Activated naive CD4-positive, alpha-beta T cell treated with anti-CD3 and anti-CD28 coated beads for 36 hours (primary cell): Measurements from ENCODE around the gene TRIM2. TPM values are rescaled to one million over a fixed set of nuclear protein-coding genes. Genes with fewer than 3 reads are reported as not detected.

Experiments used
- CTCF ChIA-PET: fragments of 350-600 bp; sonication (Branson Sonifier 250); formaldehyde crosslinking; loops from one replicate; lab custom pipeline; 2021; ENCODE audit warnings: antibody characterized with exemption; lab: Charles Lee
- DNase-seq: peaks from one replicate; pipeline ENCODE4 v3.0.0-alpha.2; 2020
- H3K27ac Mint-ChIP-seq: one replicate; pipeline ENCODE4 v1.8.0; 2021; ENCODE audit warnings: mild to moderate bottlenecking, mixed read lengths
- H3K27me3 Mint-ChIP-seq: one replicate; pipeline ENCODE4 v1.8.0; 2021; ENCODE audit warnings: low read depth, mixed read lengths
- H3K36me3 Mint-ChIP-seq: one replicate; pipeline ENCODE4 v1.8.0; 2021; ENCODE audit warnings: low read depth, mixed read lengths
- H3K4me1 Mint-ChIP-seq: one replicate; pipeline ENCODE4 v1.8.0; 2021; ENCODE audit warnings: low read depth, mixed read lengths
- H3K4me3 Mint-ChIP-seq: one replicate; pipeline ENCODE4 v1.8.0; 2021; ENCODE audit warnings: mild to moderate bottlenecking, moderate library complexity, mixed read lengths
- H3K9me3 Mint-ChIP-seq: one replicate; pipeline ENCODE4 v1.8.0; 2021; ENCODE audit warnings: mixed read lengths
- intact Hi-C: fragments of 100-400 bp; cut with micrococcal nuclease; formaldehyde crosslinking; loops from one replicate; pipeline ENCODE4 v1.15.1; 2023
- total RNA-seq, 2 experiments: library from RNA; stranded (reverse); gene quantifications; one replicate each; pipeline ENCODE4 v1.2.3, GENCODE V29; 2021

The TRIM2 gene
- total RNA-seq, 2 experiments from 2014 or later = 3.8 to 4.2 TPM

DNA sequence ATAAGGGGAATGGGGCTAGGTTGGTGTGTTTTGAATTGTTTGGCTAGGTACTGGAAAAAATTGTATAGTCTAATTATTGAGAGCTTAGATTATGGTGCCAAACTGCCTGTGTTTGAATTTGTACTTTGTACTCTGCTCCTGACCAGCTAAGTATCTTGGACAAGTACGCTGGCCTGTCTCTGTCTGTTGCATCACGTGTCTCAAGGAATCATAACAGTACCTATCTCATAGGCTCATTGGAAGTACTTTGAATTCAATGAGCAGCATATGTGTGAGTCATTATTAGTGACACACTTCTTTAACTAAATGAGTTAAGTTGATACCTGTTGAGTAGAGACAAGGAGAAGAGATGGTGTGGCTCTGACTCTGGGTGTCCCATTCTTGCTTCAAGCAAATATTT lies 70.7 kb downstream of the TRIM2 start:
- H3K36me3 Mint-ChIP-seq = no peaks in the 10 kb centered on the region
- no peak for DNase-seq
- H3K9me3 Mint-ChIP-seq = no peaks in the 10 kb centered on the region
- intact Hi-C loops = no loop called here
- no peak overlapping the region for H3K27ac Mint-ChIP-seq
- no peaks in the 10 kb centered on the region for H3K27me3 Mint-ChIP-seq
- CTCF ChIA-PET = no interaction called here
- H3K4me1 Mint-ChIP-seq = no peaks in the 10 kb centered on the region
- H3K4me3 Mint-ChIP-seq = no peak overlapping the region

DNA sequence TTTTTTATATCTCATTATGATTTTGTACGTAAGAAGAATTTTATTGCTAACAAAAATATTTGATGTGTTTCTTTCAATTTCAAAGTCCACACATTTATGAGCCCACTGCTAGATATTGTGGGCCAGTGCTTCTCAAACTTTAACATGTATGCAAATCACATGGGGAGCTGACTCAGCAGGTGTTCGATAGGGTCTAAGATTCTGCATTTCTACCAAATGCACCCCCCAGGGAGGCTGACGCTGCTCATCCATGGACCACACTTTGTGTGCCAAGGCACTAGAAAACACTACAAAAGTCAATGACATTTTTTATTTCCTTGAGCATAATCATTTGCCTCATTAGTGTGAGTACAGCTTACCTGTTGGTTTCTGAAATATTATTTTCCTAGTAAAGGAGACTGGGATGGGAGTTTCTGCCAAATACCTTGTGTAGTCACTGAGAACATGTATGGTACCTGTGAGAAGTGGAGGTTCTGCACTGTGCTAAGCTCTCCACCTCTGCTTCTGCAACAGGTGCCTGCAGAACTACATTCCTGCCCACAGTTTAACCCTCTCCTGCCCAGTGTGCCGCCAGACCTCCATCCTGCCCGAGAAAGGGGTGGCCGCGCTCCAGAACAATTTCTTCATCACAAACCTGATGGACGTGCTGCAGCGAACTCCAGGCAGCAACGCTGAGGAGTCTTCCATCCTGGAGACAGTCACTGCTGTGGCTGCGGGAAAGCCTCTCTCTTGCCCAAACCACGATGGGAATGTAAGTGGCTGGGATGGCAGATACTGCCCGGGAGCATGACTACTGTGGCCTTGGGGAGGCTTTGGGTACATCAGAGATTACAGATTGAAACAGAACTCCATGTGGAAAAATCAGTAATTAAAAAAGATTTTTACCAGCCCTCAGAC lies 71.4 kb downstream of the TRIM2 start:
- Mint-ChIP-seq H3K4me3 (no peak overlapping the region), H3K9me3 (no peaks in the 10 kb centered on the region), H3K36me3 (no peaks in the 10 kb centered on the region), H3K27me3 (no peaks in the 10 kb centered on the region), H3K27ac (no peak overlapping the region), H3K4me1 (no peaks in the 10 kb centered on the region)
- CTCF ChIA-PET = no interaction called here
- DNase-seq = no peak
- intact Hi-C loops = no loop called here

DNA sequence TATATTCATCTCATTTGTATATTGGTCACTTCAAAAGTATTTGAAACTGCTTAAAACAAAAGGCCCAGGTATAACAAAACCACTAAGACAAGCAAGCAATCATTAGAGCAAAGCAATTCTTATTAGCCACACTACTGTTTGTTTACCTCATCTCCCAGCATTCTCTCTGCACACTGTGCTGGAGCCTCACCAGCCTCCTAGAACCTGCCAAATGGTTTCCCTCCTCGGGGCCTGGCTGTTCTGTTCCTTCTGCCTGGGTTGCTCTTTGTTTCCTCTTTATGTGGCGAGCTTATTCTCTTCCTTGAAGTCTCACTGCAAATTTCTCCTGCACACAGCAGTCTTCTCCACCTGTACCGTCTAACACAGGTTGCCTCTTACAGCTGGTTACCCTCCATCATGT lies 72.7 kb downstream of the TRIM2 start:
- Mint-ChIP-seq H3K9me3 (no peaks in the 10 kb centered on the region), H3K27ac (no peak overlapping the region), H3K36me3 (no peaks in the 10 kb centered on the region), H3K4me1 (no peaks in the 10 kb centered on the region), H3K4me3 (no peak overlapping the region), H3K27me3 (no peaks in the 10 kb centered on the region)
- intact Hi-C loops = no loop called here
- CTCF ChIA-PET = interaction anchor here (0.8 kb wide), 1 partner anchor 75 kb away, joined by 3 read pairs; no protein-coding TSS in a partner anchor
- no peak for DNase-seq

DNA sequence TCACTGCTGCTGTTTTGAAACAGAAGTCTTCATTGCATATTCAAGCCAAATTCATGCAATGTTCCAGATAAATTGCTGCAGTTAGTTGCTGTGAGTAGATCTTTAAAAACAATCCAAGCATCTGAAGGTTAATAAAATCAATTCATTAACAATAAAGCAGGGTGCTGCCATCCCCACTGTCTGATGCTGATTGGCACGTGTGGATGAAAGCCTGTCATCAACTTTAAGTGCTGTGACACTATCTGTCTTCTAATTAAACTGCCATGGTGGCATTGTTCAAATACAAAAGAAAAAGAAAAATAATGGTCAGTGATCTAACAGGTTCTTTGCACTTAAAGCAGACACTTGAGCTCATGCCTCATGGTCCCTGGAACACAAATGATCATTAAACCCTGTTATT lies 77.2 kb downstream of the TRIM2 start:
- no peak for DNase-seq
- H3K36me3 Mint-ChIP-seq = peaks cover 5% of the 10 kb centered on the region
- no peak overlapping the region for H3K27ac Mint-ChIP-seq
- no peaks in the 10 kb centered on the region for H3K4me1 Mint-ChIP-seq
- CTCF ChIA-PET = interaction anchor here (0.6 to 0.9 kb wide), 2 partner anchors 12 to 628 kb away, joined by 3 read pairs; no protein-coding TSS in a partner anchor
- intact Hi-C loops = no loop called here
- H3K27me3 Mint-ChIP-seq = no peaks in the 10 kb centered on the region
- no peak overlapping the region for H3K4me3 Mint-ChIP-seq
- peaks cover 6% of the 10 kb centered on the region for H3K9me3 Mint-ChIP-seq

DNA sequence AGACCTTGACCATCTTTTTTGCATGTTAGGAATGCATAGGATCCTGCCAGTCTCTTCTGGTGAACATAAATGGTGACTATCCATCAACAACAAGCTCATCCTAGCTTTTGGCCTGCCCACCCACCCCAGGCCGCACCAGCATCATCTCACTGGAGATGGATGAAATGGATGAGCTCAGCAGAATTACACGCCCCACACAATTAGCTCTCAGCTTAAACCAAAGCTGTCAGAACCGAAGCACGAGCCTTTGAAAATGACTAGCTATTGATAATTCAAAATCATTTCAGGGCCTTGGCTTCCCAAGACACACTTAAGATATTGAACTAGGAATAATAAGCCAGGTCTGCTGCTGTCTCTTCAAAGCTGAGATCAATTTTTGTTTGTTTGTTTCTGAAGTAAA lies 77.8 kb downstream of the TRIM2 start:
- Mint-ChIP-seq H3K27ac (no peak overlapping the region), H3K9me3 (peaks cover 6% of the 10 kb centered on the region), H3K4me1 (no peaks in the 10 kb centered on the region), H3K4me3 (no peak overlapping the region), H3K36me3 (peaks cover 5% of the 10 kb centered on the region), H3K27me3 (no peaks in the 10 kb centered on the region)
- CTCF ChIA-PET = interaction anchor here (0.7 to 0.9 kb wide), 2 partner anchors 11 to 57 kb away, joined by 3 read pairs; no protein-coding TSS in a partner anchor
- no peak for DNase-seq
- intact Hi-C loops = no loop called here

DNA sequence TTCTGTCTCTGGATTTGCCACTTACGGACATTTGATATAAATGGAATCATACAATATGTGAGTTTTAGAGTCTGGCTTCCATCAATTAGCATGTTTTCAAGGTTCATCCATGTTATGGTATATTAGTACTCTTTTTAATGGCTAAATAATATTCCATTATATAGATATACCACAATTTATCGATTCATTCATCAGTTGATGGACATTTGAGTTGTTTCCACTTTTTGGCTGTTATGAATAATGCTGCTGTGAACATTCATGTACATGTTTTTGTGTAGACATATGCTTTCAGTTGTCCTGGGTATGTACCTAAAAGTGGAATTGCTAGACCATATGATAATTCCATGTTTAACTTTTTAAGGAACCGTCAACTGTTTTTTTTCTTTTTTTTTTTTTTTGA lies 79.0 kb downstream of the TRIM2 start:
- Mint-ChIP-seq H3K4me1 (no peaks in the 10 kb centered on the region), H3K27ac (no peak overlapping the region), H3K36me3 (peaks cover 5% of the 10 kb centered on the region), H3K27me3 (no peaks in the 10 kb centered on the region), H3K9me3 (peaks cover 6% of the 10 kb centered on the region), H3K4me3 (no peak overlapping the region)
- intact Hi-C loops = no loop called here
- CTCF ChIA-PET = no interaction called here
- no peak for DNase-seq

DNA sequence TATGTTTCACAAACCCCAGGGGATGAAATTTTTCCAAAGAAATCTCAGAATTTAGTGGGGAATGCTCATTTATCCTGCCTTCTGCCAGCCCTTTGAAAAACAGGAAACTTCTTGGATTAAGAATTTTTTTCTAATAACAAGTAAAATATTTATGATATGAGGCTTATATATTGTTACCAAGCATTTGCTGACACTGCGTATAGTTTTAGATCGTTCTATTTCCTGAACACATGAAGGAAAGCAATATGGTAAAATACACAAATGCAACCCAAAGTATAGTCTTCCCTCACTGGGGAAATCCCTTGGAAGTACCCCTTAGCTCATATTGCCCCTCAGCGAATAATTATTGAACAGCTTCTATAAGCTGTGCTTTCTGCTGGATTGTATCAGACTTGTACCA lies 85.9 kb downstream of the TRIM2 start:
- CTCF ChIA-PET = no interaction called here
- DNase-seq = no peak
- H3K27me3 Mint-ChIP-seq = no peaks in the 10 kb centered on the region
- no peaks in the 10 kb centered on the region for H3K36me3 Mint-ChIP-seq
- peaks cover 4% of the 10 kb centered on the region for H3K9me3 Mint-ChIP-seq
- H3K27ac Mint-ChIP-seq = no peak overlapping the region
- no peak overlapping the region for H3K4me3 Mint-ChIP-seq
- intact Hi-C loops = no loop called here
- peaks cover 8% of the 10 kb centered on the region for H3K4me1 Mint-ChIP-seq

DNA sequence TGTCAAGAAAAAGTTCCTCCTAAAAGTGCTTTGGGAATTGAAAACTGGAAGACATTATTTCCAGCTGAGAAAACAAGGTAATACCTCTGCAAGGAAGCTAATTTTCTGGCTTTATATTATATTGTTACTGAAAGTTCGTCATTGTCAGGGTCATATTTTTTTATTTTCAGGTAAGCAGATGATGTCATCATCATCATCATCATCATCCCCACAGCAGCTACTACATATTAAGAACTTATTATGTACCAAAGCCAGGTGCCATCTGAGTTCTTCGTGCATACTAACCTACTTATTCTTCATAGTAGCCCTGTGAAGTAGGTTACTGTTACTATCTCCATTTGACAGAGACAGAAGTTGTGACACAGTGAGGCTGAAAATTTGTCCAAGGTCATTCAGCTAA lies 87.3 kb downstream of the TRIM2 start:
- no peak overlapping the region for H3K4me3 Mint-ChIP-seq
- peaks cover 8% of the 10 kb centered on the region for H3K4me1 Mint-ChIP-seq
- intact Hi-C loops = no loop called here
- H3K36me3 Mint-ChIP-seq = no peaks in the 10 kb centered on the region
- H3K27me3 Mint-ChIP-seq = no peaks in the 10 kb centered on the region
- no peak overlapping the region for H3K27ac Mint-ChIP-seq
- DNase-seq = no peak
- CTCF ChIA-PET = interaction anchor here (1.0 kb wide), 1 partner anchor 164 kb away, joined by 3 read pairs; no protein-coding TSS in a partner anchor
- peaks cover 4% of the 10 kb centered on the region for H3K9me3 Mint-ChIP-seq

DNA sequence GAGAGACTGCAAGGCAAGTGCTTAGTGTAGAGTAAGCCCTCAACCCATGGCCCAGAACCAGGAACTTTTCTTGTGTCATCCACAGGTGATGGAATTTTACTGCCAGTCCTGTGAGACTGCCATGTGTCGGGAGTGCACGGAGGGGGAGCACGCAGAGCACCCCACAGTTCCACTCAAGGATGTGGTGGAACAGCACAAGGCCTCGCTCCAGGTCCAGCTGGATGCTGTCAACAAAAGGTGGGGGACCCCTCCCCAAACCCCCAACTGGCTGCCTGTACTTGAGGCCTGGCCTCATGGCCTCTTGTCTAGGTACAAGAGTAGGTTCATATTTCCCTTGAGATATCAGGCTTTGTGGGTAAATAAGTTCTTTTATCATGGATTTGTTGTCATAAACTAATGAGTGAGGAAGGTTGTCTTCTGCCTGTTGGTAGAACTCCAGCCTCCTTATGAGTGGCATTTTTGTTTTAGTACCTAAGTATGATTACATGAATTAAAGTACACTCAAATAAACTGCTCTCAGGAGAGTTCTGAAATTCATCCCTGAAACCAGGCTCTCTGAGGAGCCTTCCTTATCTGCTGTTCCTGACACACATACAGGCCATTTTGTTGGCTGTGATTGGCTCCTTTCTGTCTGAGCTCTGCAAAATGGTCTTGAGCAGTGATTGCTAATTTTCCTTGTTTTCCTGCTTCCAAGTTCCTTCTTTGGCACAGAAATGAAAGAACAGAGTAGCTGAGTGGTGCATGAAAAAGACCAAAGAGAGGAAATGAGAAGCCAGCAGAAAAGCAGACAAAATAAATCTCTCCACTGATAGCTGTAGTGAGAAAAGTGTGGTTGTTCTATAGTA lies 88.9 kb downstream of the TRIM2 start:
- H3K4me1 Mint-ChIP-seq = peaks cover 8% of the 10 kb centered on the region
- H3K27me3 Mint-ChIP-seq = no peaks in the 10 kb centered on the region
- peaks cover 4% of the 10 kb centered on the region for H3K9me3 Mint-ChIP-seq
- DNase-seq = no peak
- intact Hi-C loops = no loop called here
- no peak overlapping the region for H3K27ac Mint-ChIP-seq
- CTCF ChIA-PET = interaction anchor here (0.7 kb wide), 1 partner anchor 11 kb away, joined by 3 read pairs; no protein-coding TSS in a partner anchor
- H3K4me3 Mint-ChIP-seq = no peak overlapping the region
- no peaks in the 10 kb centered on the region for H3K36me3 Mint-ChIP-seq

DNA sequence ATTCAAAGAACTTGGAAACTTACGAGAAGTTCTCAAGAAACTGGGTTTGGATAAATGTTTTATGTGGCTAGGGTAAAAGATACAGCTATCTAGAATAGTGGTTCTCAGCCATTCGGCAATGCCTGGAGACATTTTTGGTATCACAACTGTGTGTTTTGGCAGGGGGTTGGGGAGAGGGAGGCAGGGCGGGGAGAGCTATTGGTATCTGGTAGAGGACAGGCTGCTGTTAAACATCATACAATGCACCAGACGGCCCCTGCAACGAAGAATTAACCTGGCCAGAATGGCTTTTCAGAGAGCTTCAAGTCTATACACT lies 89.5 kb downstream of the TRIM2 start:
- DNase-seq = no peak
- H3K27me3 Mint-ChIP-seq = no peaks in the 10 kb centered on the region
- intact Hi-C loops = no loop called here
- no peaks in the 10 kb centered on the region for H3K36me3 Mint-ChIP-seq
- peaks cover 4% of the 10 kb centered on the region for H3K4me1 Mint-ChIP-seq
- no peak overlapping the region for H3K4me3 Mint-ChIP-seq
- CTCF ChIA-PET = interaction anchor here (0.7 kb wide), 1 partner anchor 12 kb away, joined by 3 read pairs; no protein-coding TSS in a partner anchor
- H3K9me3 Mint-ChIP-seq = no peaks in the 10 kb centered on the region
- no peak overlapping the region for H3K27ac Mint-ChIP-seq

DNA sequence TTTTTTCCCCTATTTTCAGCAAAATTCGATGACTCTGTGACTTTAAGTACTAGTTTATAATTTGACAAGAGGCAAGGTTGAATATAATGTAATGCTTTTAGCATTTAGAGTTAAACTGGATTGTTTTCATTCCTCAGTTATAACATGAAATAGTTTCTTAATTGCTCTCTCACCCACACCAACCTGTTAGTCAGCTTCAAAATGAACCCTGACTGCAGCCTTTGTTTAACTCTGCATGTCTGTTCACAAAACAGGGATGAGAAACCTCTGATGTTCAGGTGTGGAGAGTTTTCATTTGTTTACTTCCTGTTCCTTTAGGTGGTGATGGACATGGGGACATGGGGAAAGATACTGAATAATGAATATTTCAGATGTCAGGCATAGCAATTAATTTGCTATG lies 90.4 kb downstream of the TRIM2 start:
- intact Hi-C loops = no loop called here
- no peak overlapping the region for H3K4me3 Mint-ChIP-seq
- H3K4me1 Mint-ChIP-seq = peaks cover 4% of the 10 kb centered on the region
- H3K9me3 Mint-ChIP-seq = peaks cover 3% of the 10 kb centered on the region
- no peak for DNase-seq
- H3K36me3 Mint-ChIP-seq = peaks cover 4% of the 10 kb centered on the region
- H3K27ac Mint-ChIP-seq = no peak overlapping the region
- CTCF ChIA-PET = no interaction called here
- no peaks in the 10 kb centered on the region for H3K27me3 Mint-ChIP-seq

DNA sequence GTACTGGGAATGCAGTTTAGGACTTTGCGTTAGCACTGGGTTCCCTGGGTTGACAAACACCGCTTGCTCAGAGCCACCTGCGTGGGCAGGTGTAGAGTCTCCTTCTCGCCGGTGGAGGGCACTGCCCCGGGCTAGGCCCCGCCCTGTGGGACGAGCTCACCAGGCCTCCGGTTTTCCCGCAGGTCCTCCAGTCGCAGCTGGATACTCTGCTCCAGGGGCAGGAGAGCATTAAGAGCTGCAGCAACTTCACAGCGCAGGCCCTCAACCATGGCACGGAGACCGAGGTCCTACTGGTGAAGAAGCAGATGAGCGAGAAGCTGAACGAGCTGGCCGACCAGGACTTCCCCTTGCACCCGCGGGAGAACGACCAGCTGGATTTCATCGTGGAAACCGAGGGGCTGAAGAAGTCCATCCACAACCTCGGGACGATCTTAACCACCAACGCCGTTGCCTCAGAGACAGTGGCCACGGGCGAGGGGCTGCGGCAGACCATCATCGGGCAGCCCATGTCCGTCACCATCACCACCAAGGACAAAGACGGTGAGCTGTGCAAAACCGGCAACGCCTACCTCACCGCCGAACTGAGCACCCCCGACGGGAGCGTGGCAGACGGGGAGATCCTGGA lies 91.0 kb downstream of the TRIM2 start:
- no peak overlapping the region for H3K4me3 Mint-ChIP-seq
- DNase-seq = no peak
- peaks cover 6% of the 10 kb centered on the region for H3K36me3 Mint-ChIP-seq
- intact Hi-C loops = no loop called here
- no peak overlapping the region for H3K27ac Mint-ChIP-seq
- H3K9me3 Mint-ChIP-seq = peaks cover 8% of the 10 kb centered on the region
- H3K27me3 Mint-ChIP-seq = no peaks in the 10 kb centered on the region
- CTCF ChIA-PET = interaction anchor here (1.6 kb wide), 1 partner anchor 9 kb away, joined by 5 read pairs; no protein-coding TSS in a partner anchor
- H3K4me1 Mint-ChIP-seq = peaks cover 4% of the 10 kb centered on the region
